Thyroid gland (tissue), 4 donors: ENCODE results near the gene PRKCH. TPM values are rescaled to one million over a fixed set of nuclear protein-coding genes. Genes with fewer than 3 reads are reported as not detected.
"Not testable (repeated sequence)": the region's sequence is repeated elsewhere in the genome, so short reads cannot be mapped to it uniquely, and the experiment has no call there.

Experiments used
- DNase-seq, 2 donors: peaks; one replicate each; pipeline ENCODE4 v3.0.0-alpha.2; 2019
- H3K27ac ChIP-seq, 3 donors: fragments of 200-600 bp; sonication (generic); 1 replicate in 2 of 3; 2 replicates in 1 of 3; pipeline ENCODE4 v1.5.1; 2016 to 2019; ENCODE audit warnings: mild to moderate bottlenecking in 1 of 3, moderate library complexity in 1 of 3
- H3K27me3 ChIP-seq: fragments of 200-600 bp; sonication (generic); one replicate; pipeline ENCODE4 v1.5.1; 2019
- H3K36me3 ChIP-seq, 2 donors: fragments of 200-600 bp; sonication (generic); one replicate each; pipeline ENCODE4 v1.5.1; 2016 to 2019
- H3K4me1 ChIP-seq, 2 donors: fragments of 200-600 bp; sonication (generic); one replicate each; pipeline ENCODE4 v1.5.1; 2017 to 2019
- H3K4me3 ChIP-seq, 3 donors: fragments of 200-600 bp; sonication (generic); replicated peaks in 1 of 3; 1 replicate in 2 of 3; 2 replicates in 1 of 3; pipeline ENCODE4 v1.5.1; 2016; ENCODE audit warnings: mild to moderate bottlenecking in 1 of 3
- H3K9me3 ChIP-seq: fragments of 200-600 bp; sonication (generic); one replicate; pipeline ENCODE4 v1.5.1; 2017
- CTCF ChIP-seq, 6 experiments: fragments of 200-600 bp in 3 of 6; fragments of 450-650 bp in 3 of 6; sonication (generic) in 3 of 6; IDR thresholded peaks; one replicate each; pipeline ENCODE4 v1.5.1; 2016 to 2019; ENCODE audit warnings: antibody characterized with exemption in 6 of 6, mild to moderate bottlenecking in 2 of 6, inconsistent platforms in 1 of 6, moderate library complexity in 1 of 6
- POLR2A ChIP-seq, 2 donors: fragments of 450-650 bp; IDR thresholded peaks; one replicate each; pipeline ENCODE4 v1.6.1; 2017; ENCODE audit warnings: antibody characterized with exemption in 2 of 2, mild to moderate bottlenecking in 2 of 2, moderate library complexity in 1 of 2
- WGBS, 2 donors: methylation state at CpG; one replicate each; pipeline ENCODE4 v1.1.5; 2017; 5-methylcytosine and 5-hydroxymethylcytosine counted together
- intact Hi-C: fragments of 100-400 bp; cut with DNase I; formaldehyde crosslinking; loops from one replicate; pipeline ENCODE4 v1.15.1; 2023
- total RNA-seq, 4 donors: library from RNA; depleted of rRNA; stranded (reverse); fragments of >200 nt; gene quantifications; one replicate each; pipeline ENCODE4 v1.2.3, GENCODE V29; 2016

PRKCH gene
- total RNA-seq, 4 donors from 2014 or later: 34.0 to 68.7 (median 49.8) TPM

- Histone ChIP-seq H3K36me3 (no peaks in the 10 kb centered on the region), H3K4me1 (no peaks in the 10 kb centered on the region), H3K4me3 (no peak overlapping the region), H3K27me3 (no peaks in the 10 kb centered on the region), H3K9me3 (no peaks in the 10 kb centered on the region), H3K27ac (no peak overlapping the region)
- TF ChIP-seq POLR2A (IDR thresholded peaks at IDR 0.05): no peak
- no peak for TF ChIP-seq CTCF (IDR thresholded peaks at IDR 0.05)
- 40 to 43% methylated on average over 2 of the region's 2 CpGs for WGBS, 2 donors
- intact Hi-C loops: no loop called here
- DNase-seq: no peak
Measured at GRCh38 chr14:61300209-61300608, 21.2 kb upstream of the PRKCH start.

DNA sequence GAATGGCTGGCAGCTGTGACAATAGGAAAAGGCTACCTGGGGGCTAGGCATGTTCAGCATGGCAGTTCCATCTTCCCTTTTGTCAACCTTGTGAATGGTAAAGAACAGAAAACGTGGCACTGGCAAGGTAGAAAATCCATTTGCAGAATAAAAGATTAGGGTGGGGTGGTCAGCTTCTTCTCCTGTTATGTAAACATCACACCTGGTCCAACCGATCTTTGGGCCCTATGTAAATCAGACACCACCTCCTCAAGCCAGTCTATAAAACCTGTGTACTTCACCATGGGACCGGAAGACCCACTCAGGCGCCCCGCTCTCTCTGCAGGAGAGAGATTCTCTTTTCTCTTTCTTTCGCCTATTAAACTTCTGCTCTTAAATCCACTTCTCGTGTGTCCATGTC, 20.6 kb upstream of the PRKCH start:
- TF ChIP-seq CTCF (IDR thresholded peaks at IDR 0.05): no peak
- no peak for TF ChIP-seq POLR2A (IDR thresholded peaks at IDR 0.05)
- H3K36me3 ChIP-seq: no peaks in the 10 kb centered on the region
- no peak overlapping the region for H3K4me3 ChIP-seq
- intact Hi-C loops: no loop called here
- H3K27me3 ChIP-seq: no peaks in the 10 kb centered on the region
- no peak overlapping the region for H3K27ac ChIP-seq
- no peaks in the 10 kb centered on the region for H3K9me3 ChIP-seq
- DNase-seq: no peak
- no peaks in the 10 kb centered on the region for H3K4me1 ChIP-seq
- 92 to 93% methylated on average over 7 of the region's 7 CpGs for WGBS, 2 donors

DNA sequence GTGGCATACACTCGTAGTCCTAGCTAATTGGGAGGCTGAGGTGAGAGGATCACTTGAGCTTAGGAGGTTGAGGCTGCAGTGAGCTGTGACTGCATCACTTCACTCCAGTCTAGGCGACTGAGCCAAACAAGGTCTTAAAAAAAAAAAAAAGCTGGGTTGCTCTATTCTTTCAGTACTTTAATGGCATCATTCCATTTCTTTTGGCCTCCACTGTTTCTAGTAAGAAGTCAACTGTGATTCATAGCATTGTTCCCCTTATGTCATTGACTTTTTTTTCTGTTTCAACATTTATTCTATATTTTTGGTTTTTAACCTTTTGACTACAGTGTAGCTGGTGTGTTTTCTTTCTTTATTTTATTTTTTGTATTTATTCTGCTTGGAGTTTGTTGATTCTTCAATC, 16.7 kb upstream of the PRKCH start:
- intact Hi-C loops: no loop called here
- Histone ChIP-seq H3K4me1 (no peaks in the 10 kb centered on the region), H3K27me3 (no peaks in the 10 kb centered on the region), H3K27ac (no peak overlapping the region), H3K36me3 (no peaks in the 10 kb centered on the region), H3K4me3 (no peak overlapping the region), H3K9me3 (no peaks in the 10 kb centered on the region)
- DNase-seq: no peak
- no peak for TF ChIP-seq POLR2A (IDR thresholded peaks at IDR 0.05)
- WGBS, 2 donors: 91 to 95% methylated on average over 2 of the region's 2 CpGs

DNA sequence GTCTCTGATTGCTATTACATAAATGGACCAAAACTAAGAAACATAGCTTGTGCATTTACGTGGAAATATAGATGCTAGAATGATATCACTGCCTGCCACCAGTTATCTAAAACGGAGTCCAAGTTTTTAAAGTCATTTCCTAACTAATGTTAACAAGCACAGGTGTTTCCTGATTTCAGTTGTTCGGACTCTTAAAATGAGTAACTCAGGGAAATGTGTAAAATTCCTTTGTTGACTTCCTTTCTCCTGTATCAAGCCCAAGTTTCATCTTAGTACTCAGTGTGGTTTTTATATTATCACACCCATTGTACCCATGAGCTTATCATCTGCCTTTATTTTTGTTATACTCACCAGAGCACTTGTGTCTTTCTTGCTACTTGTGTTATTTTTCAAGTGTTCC, 13.2 kb upstream of the PRKCH start:
- 51 to 54% methylated on average over 3 of the region's 3 CpGs for WGBS, 2 donors
- intact Hi-C loops: no loop called here
- no peak overlapping the region for H3K27ac ChIP-seq

GRCh38 chr14:61308701-61309100, 12.7 kb upstream of the PRKCH start:
- H3K9me3 ChIP-seq, intact Hi-C loops, H3K27ac ChIP-seq, H3K27me3 ChIP-seq, DNase-seq, H3K36me3 ChIP-seq, H3K4me3 ChIP-seq, H3K4me1 ChIP-seq: not testable (repeated sequence)
- WGBS, 2 donors: 93 to 94% methylated on average over 4 of the region's 4 CpGs

More for the DNA sequence above, 13.2 kb upstream of the PRKCH start:
- no peaks in the 10 kb centered on the region for H3K4me1 ChIP-seq
- H3K4me3 ChIP-seq: no peak overlapping the region
- TF ChIP-seq POLR2A (IDR thresholded peaks at IDR 0.05): no peak
- no peak for TF ChIP-seq CTCF (IDR thresholded peaks at IDR 0.05)
- H3K27me3 ChIP-seq: no peaks in the 10 kb centered on the region
- DNase-seq: no peak
- H3K9me3 ChIP-seq: no peaks in the 10 kb centered on the region
- no peaks in the 10 kb centered on the region for H3K36me3 ChIP-seq

- no peak for DNase-seq
- TF ChIP-seq CTCF (IDR thresholded peaks at IDR 0.05) (no peak), POLR2A (IDR thresholded peaks at IDR 0.05) (no peak)
- H3K27me3 ChIP-seq: no peaks in the 10 kb centered on the region
- no peak overlapping the region for H3K27ac ChIP-seq
- H3K36me3 ChIP-seq: no peaks in the 10 kb centered on the region
- 85 to 87% methylated on average over 4 of the region's 4 CpGs for WGBS, 2 donors
- intact Hi-C loops: no loop called here
- H3K4me1 ChIP-seq: peaks cover 11 to 25% of the 10 kb centered on the region in 2 donors
- H3K9me3 ChIP-seq: no peaks in the 10 kb centered on the region
- no peak overlapping the region for H3K4me3 ChIP-seq
Measured at GRCh38 chr14:61315313-61315712, 6.1 kb upstream of the PRKCH start.
